Ectodermal cell (in vitro differentiated cells): ENCODE measurements around the gene HIGD1C.

Experiments used
- H3K27ac ChIP-seq: 2 replicates; pipeline ENCODE4 v1.7.0; 2013; ENCODE audit warnings: mild to moderate bottlenecking, low read depth, low read length; ENCODE audit not compliant: insufficient read depth, poor library complexity, severe bottlenecking
- H3K27me3 ChIP-seq: 2 replicates; pipeline ENCODE4 v1.7.0; 2013; ENCODE audit warnings: mild to moderate bottlenecking, low read length; ENCODE audit not compliant: insufficient read depth, control insufficient read depth, poor library complexity, severe bottlenecking
- H3K36me3 ChIP-seq: one replicate; pipeline ENCODE4 v1.7.0; 2013; ENCODE audit warnings: low read length; ENCODE audit not compliant: control insufficient read depth, insufficient read depth
- H3K4me1 ChIP-seq: one replicate; pipeline ENCODE4 v1.7.0; 2013; ENCODE audit warnings: low read length; ENCODE audit not compliant: control insufficient read depth, insufficient read depth
- H3K4me3 ChIP-seq: 2 replicates; pipeline ENCODE4 v1.7.0; 2013; ENCODE audit warnings: low read depth, low read length, control low read depth; ENCODE audit not compliant: insufficient read depth
- H3K9me3 ChIP-seq: 2 replicates; pipeline ENCODE4 v1.7.0; 2013; ENCODE audit warnings: mild to moderate bottlenecking, low read length, moderate library complexity; ENCODE audit not compliant: control insufficient read depth
- WGBS, 2 experiments: methylation state at CpG; one replicate each; pipeline ENCODE4 v1.1.7; 2013; ENCODE audit warnings: missing lambda C conversion rate in 2 of 2; 5-methylcytosine and 5-hydroxymethylcytosine counted together

Gene HIGD1C

DNA sequence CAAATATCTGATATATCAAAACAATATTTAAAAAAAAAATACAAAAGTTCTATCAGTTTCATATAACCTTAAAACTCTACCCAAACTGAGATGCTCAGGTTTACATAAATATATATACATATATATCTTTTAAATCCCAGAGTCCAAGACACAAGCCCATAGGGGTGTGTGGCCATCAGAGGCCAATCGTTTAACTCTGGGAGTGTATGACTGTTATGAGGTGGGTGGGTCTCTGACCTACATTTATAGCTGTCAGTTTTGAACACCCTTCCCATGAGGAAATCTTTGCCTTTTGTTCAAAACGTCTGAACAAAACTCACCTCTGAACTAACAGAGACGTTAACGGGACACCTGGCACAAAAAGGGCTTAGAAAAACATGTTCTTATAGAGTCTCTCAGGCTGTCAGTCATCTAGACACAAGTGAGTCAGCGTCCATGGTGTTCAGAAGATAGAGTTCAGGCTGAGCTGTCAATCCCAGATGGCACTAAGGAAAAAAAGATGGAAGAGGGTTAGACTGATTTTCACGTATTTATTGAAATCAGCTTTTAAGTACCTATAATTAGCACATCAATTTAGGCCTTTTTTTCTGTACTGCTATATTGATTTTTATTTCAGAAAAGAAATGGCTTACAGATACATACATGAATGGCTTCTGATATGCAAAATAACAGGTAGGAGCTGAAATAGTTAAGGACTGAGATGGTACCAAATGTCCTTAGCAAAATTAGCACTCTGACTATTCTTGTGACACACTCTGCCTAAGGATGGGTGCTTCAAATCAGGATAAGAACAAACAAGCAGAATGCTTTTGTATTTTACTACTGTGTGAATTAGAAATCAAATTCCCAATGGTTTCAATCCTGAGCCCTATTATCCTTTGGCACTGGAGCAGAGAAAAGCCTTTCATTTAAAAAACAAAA, 29.2 kb downstream of the HIGD1C start:
- Histone ChIP-seq H3K4me3 (no peak overlapping the region), H3K27me3 (no peaks in the 10 kb centered on the region), H3K27ac (no peak overlapping the region), H3K9me3 (no peaks in the 10 kb centered on the region), H3K4me1 (no peaks in the 10 kb centered on the region), H3K36me3 (no peaks in the 10 kb centered on the region)
- 86 to 93% methylated on average over 4 to 5 of the region's 6 CpGs for WGBS, 2 experiments

GRCh38 chr12:50984586-50985298, 32.4 kb downstream of the HIGD1C start:
- Histone ChIP-seq H3K27ac (no peak overlapping the region), H3K4me3 (no peak overlapping the region), H3K36me3 (peaks cover 14% of the 10 kb centered on the region)

DNA sequence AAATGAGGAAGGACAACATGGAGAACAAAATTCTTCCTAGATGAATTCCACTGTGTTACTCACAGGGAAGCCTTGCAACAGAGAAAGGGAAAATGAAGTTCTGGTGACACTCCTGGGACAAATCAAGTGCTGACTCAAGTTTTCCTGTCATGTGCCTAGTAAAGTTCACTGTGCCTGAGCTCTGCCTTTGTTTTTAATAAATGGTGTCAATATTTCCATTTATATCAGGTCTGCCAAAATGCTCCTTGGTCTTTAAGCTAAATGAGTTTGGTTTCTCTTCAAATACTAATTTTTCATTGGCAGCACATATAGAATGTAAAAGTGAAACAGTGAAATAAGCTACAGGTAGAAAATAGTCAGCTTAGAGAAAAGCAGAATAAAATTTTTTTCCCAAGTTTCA, 33.0 kb downstream of the HIGD1C start:
- H3K9me3 ChIP-seq = no peaks in the 10 kb centered on the region
- no peaks in the 10 kb centered on the region for H3K27me3 ChIP-seq
- H3K4me1 ChIP-seq = no peaks in the 10 kb centered on the region
- H3K36me3 ChIP-seq = peaks cover 16% of the 10 kb centered on the region
- H3K27ac ChIP-seq = no peak overlapping the region
- H3K4me3 ChIP-seq = no peak overlapping the region

More at GRCh38 chr12:50984586-50985298, 32.4 kb downstream of the HIGD1C start:
- Histone ChIP-seq H3K27me3 (no peaks in the 10 kb centered on the region), H3K9me3 (no peaks in the 10 kb centered on the region), H3K4me1 (no peaks in the 10 kb centered on the region)
- 43 to 50% methylated on average over 2 of the region's 2 CpGs for WGBS, 2 experiments

- Histone ChIP-seq H3K4me1 (no peaks in the 10 kb centered on the region), H3K27ac (no peak overlapping the region), H3K4me3 (no peak overlapping the region), H3K27me3 (no peaks in the 10 kb centered on the region), H3K36me3 (peaks cover 34% of the 10 kb centered on the region), H3K9me3 (no peaks in the 10 kb centered on the region)
- WGBS, 2 experiments = 71 to 74% methylated on average over 7 to 8 of the region's 8 CpGs
Measured at GRCh38 chr12:50986966-50987737, 34.8 kb downstream of the HIGD1C start.

DNA sequence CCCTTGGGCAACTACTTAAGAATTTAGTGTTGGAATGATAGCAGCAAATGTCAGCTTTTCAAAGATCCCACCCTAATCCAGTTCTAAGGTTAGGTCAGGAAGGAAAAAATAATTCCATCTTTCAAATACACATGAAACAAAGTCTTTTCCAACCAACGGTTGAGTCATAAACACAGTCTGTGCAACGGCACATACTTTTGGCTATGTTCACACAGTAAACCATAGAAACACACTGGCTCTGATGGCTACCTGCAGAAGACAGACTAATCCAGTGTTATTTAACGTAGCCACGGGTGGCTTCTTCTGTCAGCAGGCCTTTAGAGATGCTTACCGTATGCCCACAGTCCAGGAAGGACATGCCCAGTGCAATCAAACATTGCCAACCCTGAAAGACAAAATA, 35.7 kb downstream of the HIGD1C start:
- Histone ChIP-seq H3K4me1 (no peaks in the 10 kb centered on the region), H3K27ac (no peak overlapping the region), H3K4me3 (no peak overlapping the region), H3K9me3 (no peaks in the 10 kb centered on the region), H3K27me3 (no peaks in the 10 kb centered on the region), H3K36me3 (peaks cover 42% of the 10 kb centered on the region)
- WGBS, 2 experiments = 91 to 94% methylated on average over 5 of the region's 5 CpGs

DNA sequence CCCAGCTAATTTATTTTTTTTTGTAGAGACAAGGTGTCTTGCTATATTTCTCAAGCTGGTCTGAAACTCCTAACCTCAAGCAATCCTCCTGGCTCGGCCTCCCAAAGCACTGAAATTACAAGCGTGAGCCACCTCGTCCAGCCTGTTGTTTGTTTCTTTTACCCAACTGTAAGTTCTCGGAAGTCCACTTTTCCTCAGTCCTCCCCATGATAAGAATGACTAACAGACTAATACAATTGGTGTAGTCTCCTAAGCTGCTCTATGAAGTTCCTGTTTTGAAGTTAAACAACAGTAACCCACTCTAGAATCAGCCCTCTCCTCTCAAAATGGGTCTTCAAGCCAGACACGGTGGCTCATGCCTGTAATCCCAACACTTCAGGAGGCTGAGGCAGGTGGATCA, 36.5 kb downstream of the HIGD1C start:
- Histone ChIP-seq H3K4me1 (no peaks in the 10 kb centered on the region), H3K4me3 (no peak overlapping the region), H3K27ac (no peak overlapping the region), H3K36me3 (peaks cover 42% of the 10 kb centered on the region), H3K27me3 (no peaks in the 10 kb centered on the region), H3K9me3 (no peaks in the 10 kb centered on the region)
- 90 to 93% methylated on average over 5 of the region's 5 CpGs for WGBS, 2 experiments

DNA sequence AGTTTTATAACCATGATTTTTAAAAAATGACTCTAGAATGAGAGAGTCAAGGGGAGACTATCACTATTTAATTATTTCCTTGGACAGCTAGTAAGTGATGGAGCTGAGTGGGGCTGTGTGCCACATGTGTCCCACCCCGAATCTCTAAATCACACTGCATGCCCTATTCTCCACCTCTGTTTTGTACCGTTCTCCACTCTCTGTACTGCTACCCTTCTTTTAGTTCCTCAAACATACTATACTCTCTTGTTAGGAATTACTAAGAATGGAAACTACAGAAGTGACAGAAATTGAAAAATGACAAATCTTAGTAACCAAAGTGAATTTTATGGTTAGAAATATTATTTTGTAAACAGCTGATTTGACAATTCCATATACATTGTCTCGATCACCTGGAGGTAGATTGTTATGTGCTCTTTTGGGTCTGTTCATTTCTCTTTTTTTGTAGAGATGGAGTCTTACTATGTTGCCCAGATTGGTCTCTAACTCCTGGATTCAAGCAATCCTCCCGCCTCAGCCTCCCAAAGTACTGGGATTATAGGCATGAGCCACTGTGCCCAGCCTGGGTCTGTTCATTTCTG, 37.9 kb downstream of the HIGD1C start:
- no peak overlapping the region for H3K4me3 ChIP-seq
- 95 to 99% methylated on average over 4 of the region's 4 CpGs for WGBS, 2 experiments
- no peaks in the 10 kb centered on the region for H3K9me3 ChIP-seq
- no peaks in the 10 kb centered on the region for H3K4me1 ChIP-seq
- H3K36me3 ChIP-seq = peaks cover 42% of the 10 kb centered on the region
- no peak overlapping the region for H3K27ac ChIP-seq
- H3K27me3 ChIP-seq = no peaks in the 10 kb centered on the region

GRCh38 chr12:50990791-50991190, 38.4 kb downstream of the HIGD1C start:
- Histone ChIP-seq H3K27ac (no peak overlapping the region), H3K36me3 (peaks cover 42% of the 10 kb centered on the region)
- 84 to 100% methylated on average over 3 of the region's 3 CpGs for WGBS, 2 experiments

DNA sequence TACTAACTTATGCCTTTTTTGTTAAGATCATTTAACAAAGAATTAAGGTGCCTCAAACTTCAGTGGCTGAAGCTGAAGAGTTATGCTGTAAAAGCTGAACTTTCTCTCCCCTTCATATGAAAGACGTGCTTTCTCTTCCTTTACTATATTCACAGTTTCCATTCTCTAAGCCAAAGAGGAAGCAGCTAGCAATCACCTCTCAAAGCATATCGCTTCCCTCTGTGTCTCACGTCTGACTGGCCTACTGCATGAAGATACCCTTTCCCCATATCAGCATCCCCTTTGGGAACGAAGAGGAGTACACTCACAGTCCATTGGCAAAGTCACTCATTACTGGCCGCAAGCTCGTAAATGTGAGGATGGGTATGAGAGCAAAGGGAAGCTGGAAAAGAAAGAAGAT, 38.9 kb downstream of the HIGD1C start:
- Histone ChIP-seq H3K36me3 (peaks cover 45% of the 10 kb centered on the region), H3K4me3 (no peak overlapping the region), H3K9me3 (no peaks in the 10 kb centered on the region), H3K27ac (no peak overlapping the region), H3K27me3 (no peaks in the 10 kb centered on the region), H3K4me1 (no peaks in the 10 kb centered on the region)
- WGBS, 2 experiments = 96 to 97% methylated on average over 6 of the region's 6 CpGs

More at GRCh38 chr12:50990791-50991190, 38.4 kb downstream of the HIGD1C start:
- H3K27me3 ChIP-seq = no peaks in the 10 kb centered on the region
- H3K4me1 ChIP-seq = no peaks in the 10 kb centered on the region
- no peaks in the 10 kb centered on the region for H3K9me3 ChIP-seq
- no peak overlapping the region for H3K4me3 ChIP-seq
